Thyroid gland (tissue), 4 donors: ENCODE results near the gene IRX1. TPM values are rescaled to one million over a fixed set of nuclear protein-coding genes. Genes with fewer than 3 reads are reported as not detected.

Source experiments
- DNase-seq, 2 donors: peaks; one replicate each; pipeline ENCODE4 v3.0.0-alpha.2; 2019
- H3K27ac ChIP-seq, 3 donors: fragments of 200-600 bp; sonication (generic); 1 replicate in 2 of 3; 2 replicates in 1 of 3; pipeline ENCODE4 v1.5.1; 2016 to 2019; ENCODE audit warnings: mild to moderate bottlenecking in 1 of 3, moderate library complexity in 1 of 3
- H3K27me3 ChIP-seq: fragments of 200-600 bp; sonication (generic); one replicate; pipeline ENCODE4 v1.5.1; 2019
- H3K36me3 ChIP-seq, 2 donors: fragments of 200-600 bp; sonication (generic); one replicate each; pipeline ENCODE4 v1.5.1; 2016 to 2019
- H3K4me1 ChIP-seq, 2 donors: fragments of 200-600 bp; sonication (generic); one replicate each; pipeline ENCODE4 v1.5.1; 2017 to 2019
- H3K4me3 ChIP-seq, 3 donors: fragments of 200-600 bp; sonication (generic); replicated peaks in 1 of 3; 1 replicate in 2 of 3; 2 replicates in 1 of 3; pipeline ENCODE4 v1.5.1; 2016; ENCODE audit warnings: mild to moderate bottlenecking in 1 of 3
- H3K9me3 ChIP-seq: fragments of 200-600 bp; sonication (generic); one replicate; pipeline ENCODE4 v1.5.1; 2017
- CTCF ChIP-seq, 6 experiments: fragments of 200-600 bp in 3 of 6; fragments of 450-650 bp in 3 of 6; sonication (generic) in 3 of 6; IDR thresholded peaks; one replicate each; pipeline ENCODE4 v1.5.1; 2016 to 2019; ENCODE audit warnings: antibody characterized with exemption in 6 of 6, mild to moderate bottlenecking in 2 of 6, inconsistent platforms in 1 of 6, moderate library complexity in 1 of 6
- POLR2A ChIP-seq, 2 donors: fragments of 450-650 bp; IDR thresholded peaks; one replicate each; pipeline ENCODE4 v1.6.1; 2017; ENCODE audit warnings: antibody characterized with exemption in 2 of 2, mild to moderate bottlenecking in 2 of 2, moderate library complexity in 1 of 2
- WGBS, 2 donors: methylation state at CpG; one replicate each; pipeline ENCODE4 v1.1.5; 2017; 5-methylcytosine and 5-hydroxymethylcytosine counted together
- intact Hi-C: fragments of 100-400 bp; cut with DNase I; formaldehyde crosslinking; loops from one replicate; pipeline ENCODE4 v1.15.1; 2023
- total RNA-seq, 4 donors: library from RNA; depleted of rRNA; stranded (reverse); fragments of >200 nt; gene quantifications; one replicate each; pipeline ENCODE4 v1.2.3, GENCODE V29; 2016

The IRX1 gene
- total RNA-seq, 4 donors from 2014 or later, result 0.38 to 1.6 (median 0.79) TPM

GRCh38 chr5:3619579-3619978 is 23.9 kb downstream of the IRX1 start:
- Histone ChIP-seq H3K27me3 (no peaks in the 10 kb centered on the region), H3K4me1 (no peaks in the 10 kb centered on the region), H3K4me3 (no peak overlapping the region), H3K27ac (no peak overlapping the region), H3K36me3 (no peaks in the 10 kb centered on the region), H3K9me3 (no peaks in the 10 kb centered on the region)
- WGBS, 2 donors, result 55 to 71% methylated on average over 6 of the region's 6 CpGs
- intact Hi-C loops, result no loop called here
- DNase-seq, result no peak
- no peak for TF ChIP-seq CTCF (IDR thresholded peaks at IDR 0.05)
- no peak for TF ChIP-seq POLR2A (IDR thresholded peaks at IDR 0.05)

GRCh38 chr5:3622961-3623360 is 27.3 kb downstream of the IRX1 start:
- Histone ChIP-seq H3K27ac (no peak overlapping the region), H3K4me3 (no peak overlapping the region), H3K9me3 (no peaks in the 10 kb centered on the region), H3K36me3 (no peaks in the 10 kb centered on the region), H3K4me1 (no peaks in the 10 kb centered on the region), H3K27me3 (no peaks in the 10 kb centered on the region)
- intact Hi-C loops, result no loop called here
- no peak for DNase-seq
- TF ChIP-seq POLR2A (IDR thresholded peaks at IDR 0.05), result no peak
- WGBS, 2 donors, result 67 to 89% methylated on average over 3 to 9 of the region's 9 CpGs

- WGBS, 2 donors, result 81 to 85% methylated on average over 4 of the region's 4 CpGs
- DNase-seq, result no peak
- TF ChIP-seq CTCF (IDR thresholded peaks at IDR 0.05) (no peak), POLR2A (IDR thresholded peaks at IDR 0.05) (no peak)
- Histone ChIP-seq H3K9me3 (no peaks in the 10 kb centered on the region), H3K4me3 (no peak overlapping the region), H3K27ac (no peak overlapping the region), H3K4me1 (no peaks in the 10 kb centered on the region), H3K36me3 (no peaks in the 10 kb centered on the region), H3K27me3 (no peaks in the 10 kb centered on the region)
- intact Hi-C loops, result no loop called here
Observed at GRCh38 chr5:3625626-3626025, 30.0 kb downstream of the IRX1 start.

GRCh38 chr5:3634061-3634460 is 38.4 kb downstream of the IRX1 start:
- intact Hi-C loops, result no loop called here
- Histone ChIP-seq H3K36me3 (no peaks in the 10 kb centered on the region), H3K27me3 (no peaks in the 10 kb centered on the region), H3K4me1 (no peaks in the 10 kb centered on the region), H3K4me3 (no peak overlapping the region), H3K9me3 (no peaks in the 10 kb centered on the region), H3K27ac (no peak overlapping the region)
- WGBS, 2 donors, result 96 to 97% methylated on average over 7 of the region's 7 CpGs
- TF ChIP-seq POLR2A (IDR thresholded peaks at IDR 0.05) (no peak), CTCF (IDR thresholded peaks at IDR 0.05) (no peak)
- no peak for DNase-seq

- WGBS, 2 donors, result 52 to 53% methylated on average over 4 of the region's 8 CpGs
- intact Hi-C loops, result no loop called here
- H3K36me3 ChIP-seq, result no peaks in the 10 kb centered on the region
- H3K27me3 ChIP-seq, result no peaks in the 10 kb centered on the region
- H3K4me3 ChIP-seq, result no peak overlapping the region
- no peaks in the 10 kb centered on the region for H3K4me1 ChIP-seq
- H3K9me3 ChIP-seq, result no peaks in the 10 kb centered on the region
- DNase-seq, result no peak
- no peak overlapping the region for H3K27ac ChIP-seq
- TF ChIP-seq CTCF (IDR thresholded peaks at IDR 0.05), result no peak
- no peak for TF ChIP-seq POLR2A (IDR thresholded peaks at IDR 0.05)
Observed at GRCh38 chr5:3639175-3639574, 43.5 kb downstream of the IRX1 start.

GRCh38 chr5:3642231-3642630 is 46.6 kb downstream of the IRX1 start:
- no peaks in the 10 kb centered on the region for H3K27me3 ChIP-seq
- 85 to 93% methylated on average over 3 of the region's 3 CpGs for WGBS, 2 donors
- intact Hi-C loops, result no loop called here
- TF ChIP-seq CTCF (IDR thresholded peaks at IDR 0.05) (no peak), POLR2A (IDR thresholded peaks at IDR 0.05) (no peak)
- no peak overlapping the region for H3K27ac ChIP-seq
- no peaks in the 10 kb centered on the region for H3K9me3 ChIP-seq
- no peaks in the 10 kb centered on the region for H3K36me3 ChIP-seq
- no peak overlapping the region for H3K4me3 ChIP-seq
- no peaks in the 10 kb centered on the region for H3K4me1 ChIP-seq
- no peak for DNase-seq
